ENCODE measurements around the gene CDK14. TPM values are rescaled to one million over a fixed set of nuclear protein-coding genes. Genes with fewer than 3 reads are reported as not detected.

The CDK14 gene
- total RNA-seq, 2 donors from 2014 or later: 45.3 to 53.8 TPM

- intact Hi-C loops (cut with DNase I): no loop called here
- no peak for DNase-seq (ENCODE audit: low spot score)
Observed at GRCh38 chr7:90668992-90669391, 72.9 kb downstream of the CDK14 start.

- no peak for DNase-seq (ENCODE audit: low spot score)
- intact Hi-C loops (cut with DNase I): no loop called here
Observed at GRCh38 chr7:90669492-90669891, 73.4 kb downstream of the CDK14 start.

GRCh38 chr7:90671571-90671970 is 75.5 kb downstream of the CDK14 start:
- DNase-seq (ENCODE audit: low spot score): no peak
- intact Hi-C loops (cut with DNase I): no loop called here

GRCh38 chr7:90672210-90672609 is 76.1 kb downstream of the CDK14 start:
- intact Hi-C loops (cut with DNase I): no loop called here
- DNase-seq (ENCODE audit: low spot score): no peak

- DNase-seq (ENCODE audit: low spot score): no peak
- intact Hi-C loops (cut with DNase I): no loop called here
Observed at GRCh38 chr7:90674625-90675024, 78.5 kb downstream of the CDK14 start.

GRCh38 chr7:90675982-90676381 is 79.9 kb downstream of the CDK14 start:
- DNase-seq (ENCODE audit: low spot score): no peak
- intact Hi-C loops (cut with DNase I): no loop called here

GRCh38 chr7:90677486-90678404 is 81.6 kb downstream of the CDK14 start:
- intact Hi-C loops (cut with DNase I): no loop called here
- DNase-seq (ENCODE audit: low spot score): no peak

GRCh38 chr7:90678986-90679385 is 82.9 kb downstream of the CDK14 start:
- DNase-seq (ENCODE audit: low spot score): no peak
- intact Hi-C loops (cut with DNase I): no loop called here

- no peak for DNase-seq (ENCODE audit: low spot score)
- intact Hi-C loops (cut with DNase I): no loop called here
Observed at GRCh38 chr7:90680484-90680883, 84.4 kb downstream of the CDK14 start.

- intact Hi-C loops (cut with DNase I): no loop called here
- no peak for DNase-seq (ENCODE audit: low spot score)
Observed at GRCh38 chr7:90681336-90682022, 85.4 kb downstream of the CDK14 start.

- intact Hi-C loops (cut with DNase I): no loop called here
- no peak for DNase-seq (ENCODE audit: low spot score)
Observed at GRCh38 chr7:90686146-90686545, 90.0 kb downstream of the CDK14 start.

- intact Hi-C loops (cut with DNase I): no loop called here
- no peak for DNase-seq (ENCODE audit: low spot score)
Observed at GRCh38 chr7:90688810-90689209, 92.7 kb downstream of the CDK14 start.

- intact Hi-C loops (cut with DNase I): no loop called here
- DNase-seq (ENCODE audit: low spot score): no peak
Observed at GRCh38 chr7:90689260-90689659, 93.1 kb downstream of the CDK14 start.

GRCh38 chr7:90690159-90690858 is 94.2 kb downstream of the CDK14 start:
- intact Hi-C loops (cut with DNase I): no loop called here
- no peak for DNase-seq (ENCODE audit: low spot score)

- intact Hi-C loops (cut with DNase I): no loop called here
Observed at GRCh38 chr7:90692396-90692795, 96.3 kb downstream of the CDK14 start.

GRCh38 chr7:90692947-90693346 is 96.8 kb downstream of the CDK14 start:
- intact Hi-C loops (cut with DNase I): no loop called here
- no peak for DNase-seq (ENCODE audit: low spot score)

More at GRCh38 chr7:90692396-90692795, 96.3 kb downstream of the CDK14 start:
- no peak for DNase-seq (ENCODE audit: low spot score)

GRCh38 chr7:90693939-90694338 is 97.8 kb downstream of the CDK14 start:
- no peak for DNase-seq (ENCODE audit: low spot score)
- intact Hi-C loops (cut with DNase I): no loop called here

- intact Hi-C loops (cut with DNase I): no loop called here
- DNase-seq (ENCODE audit: low spot score): no peak
Observed at GRCh38 chr7:90698616-90699015, 102.5 kb downstream of the CDK14 start.

GRCh38 chr7:90701021-90701420 is 104.9 kb downstream of the CDK14 start:
- intact Hi-C loops (cut with DNase I): no loop called here
- DNase-seq (ENCODE audit: low spot score): no peak

- intact Hi-C loops (cut with DNase I): no loop called here
- no peak for DNase-seq (ENCODE audit: low spot score)
Observed at GRCh38 chr7:90701771-90702170, 105.7 kb downstream of the CDK14 start.

All from posterior vena cava (tissue), 2 donors.